ENCODE measurements around the gene TOP2A.

Gene TOP2A

DNA sequence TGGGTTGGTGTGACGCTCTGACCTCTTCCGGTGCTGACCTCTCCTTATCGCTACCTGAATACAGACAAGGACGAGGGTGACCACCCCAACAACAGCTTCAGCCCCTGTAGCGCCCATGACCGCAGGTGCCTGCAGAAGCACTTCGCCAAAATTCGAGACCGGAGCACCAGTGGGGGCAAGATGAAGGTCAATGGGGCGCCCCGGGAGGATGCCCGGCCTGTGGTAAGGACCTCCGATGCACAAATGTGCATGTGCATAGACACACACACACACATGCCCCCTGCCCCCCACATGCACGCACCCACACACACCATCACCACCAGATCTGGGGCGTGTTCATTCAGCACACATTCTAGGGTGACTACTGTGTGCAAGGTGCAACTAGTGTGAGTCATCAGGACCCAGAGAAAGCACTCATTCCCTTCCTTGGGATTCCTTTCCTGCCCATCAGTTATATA is 35.3 kb upstream of the TOP2A start:
- no peak for DNase-seq (ENCODE audit: low read depth in 2 of 2, low spot score in 1 of 2)

DNA sequence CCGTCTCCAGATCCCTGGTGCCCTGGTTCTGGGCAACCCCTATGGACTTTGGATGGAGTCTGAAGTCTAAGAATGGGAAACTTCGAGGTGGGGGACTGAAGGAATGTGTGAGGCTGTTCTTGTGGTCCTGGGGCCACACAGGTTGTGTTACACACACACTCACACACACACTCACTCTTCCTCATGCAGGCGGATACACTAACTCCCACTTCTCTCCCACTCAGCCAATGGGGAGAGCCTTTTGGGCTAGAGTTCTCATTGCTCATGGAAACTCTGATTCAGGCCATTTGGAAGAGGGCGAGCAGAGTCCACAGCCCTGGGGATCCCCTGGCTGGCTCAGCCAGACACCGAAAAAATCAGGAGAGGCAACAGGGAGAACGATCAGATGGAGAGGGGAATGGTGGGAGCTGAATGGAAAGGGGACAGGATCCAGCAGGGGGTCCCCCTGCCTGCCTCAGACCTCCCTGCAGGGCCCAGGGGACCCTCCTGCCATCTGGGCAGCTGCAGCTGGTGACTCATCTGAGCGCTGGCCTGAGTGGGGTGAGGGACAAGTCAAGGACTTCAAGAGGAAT is 34.6 kb upstream of the TOP2A start:
- no peak for DNase-seq (ENCODE audit: low read depth in 2 of 2, low spot score in 1 of 2)

DNA sequence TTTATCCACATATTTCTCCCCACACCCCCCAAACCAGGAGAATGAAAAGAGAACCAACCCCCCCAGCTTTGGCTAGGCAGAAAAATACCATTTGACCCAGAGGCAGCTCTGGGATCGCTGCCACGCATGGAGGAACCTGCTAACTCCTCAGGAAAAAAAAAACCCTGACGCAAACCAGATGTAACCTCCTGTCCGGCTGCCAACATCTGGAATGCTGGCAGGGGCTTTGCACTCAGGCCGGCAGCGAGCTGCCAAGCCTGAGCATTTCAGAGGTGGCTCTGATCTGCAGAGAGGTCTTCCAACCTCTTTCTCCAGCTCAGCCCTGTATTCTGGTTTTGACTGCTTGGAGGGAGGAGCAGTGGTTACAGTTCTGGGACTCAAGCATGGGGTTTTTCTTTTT is 33.7 kb upstream of the TOP2A start:
- DNase-seq (ENCODE audit: low read depth in 2 of 2, low spot score in 1 of 2) = no peak

DNA sequence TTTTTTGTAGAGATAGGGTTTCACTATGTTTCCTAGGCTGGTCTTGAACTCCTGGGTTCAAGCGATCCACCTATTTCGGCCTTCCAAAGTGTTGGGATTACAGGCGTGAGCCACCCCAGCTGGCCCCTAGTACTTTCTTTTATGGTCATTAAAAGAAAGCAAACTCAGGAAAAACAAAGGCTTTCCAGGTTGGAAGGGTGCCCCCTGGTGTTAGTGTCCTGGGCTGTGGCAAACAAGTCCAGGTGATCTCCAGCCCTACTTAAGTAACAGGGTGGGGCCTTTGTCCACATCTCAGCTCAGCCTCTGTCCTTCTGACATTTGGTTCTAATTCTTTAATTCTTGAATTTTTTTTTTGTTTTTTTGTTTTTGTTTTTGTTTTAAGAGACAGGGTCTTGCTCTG is 32.5 kb upstream of the TOP2A start:
- no peak for DNase-seq (ENCODE audit: low read depth in 2 of 2, low spot score in 1 of 2)

DNA sequence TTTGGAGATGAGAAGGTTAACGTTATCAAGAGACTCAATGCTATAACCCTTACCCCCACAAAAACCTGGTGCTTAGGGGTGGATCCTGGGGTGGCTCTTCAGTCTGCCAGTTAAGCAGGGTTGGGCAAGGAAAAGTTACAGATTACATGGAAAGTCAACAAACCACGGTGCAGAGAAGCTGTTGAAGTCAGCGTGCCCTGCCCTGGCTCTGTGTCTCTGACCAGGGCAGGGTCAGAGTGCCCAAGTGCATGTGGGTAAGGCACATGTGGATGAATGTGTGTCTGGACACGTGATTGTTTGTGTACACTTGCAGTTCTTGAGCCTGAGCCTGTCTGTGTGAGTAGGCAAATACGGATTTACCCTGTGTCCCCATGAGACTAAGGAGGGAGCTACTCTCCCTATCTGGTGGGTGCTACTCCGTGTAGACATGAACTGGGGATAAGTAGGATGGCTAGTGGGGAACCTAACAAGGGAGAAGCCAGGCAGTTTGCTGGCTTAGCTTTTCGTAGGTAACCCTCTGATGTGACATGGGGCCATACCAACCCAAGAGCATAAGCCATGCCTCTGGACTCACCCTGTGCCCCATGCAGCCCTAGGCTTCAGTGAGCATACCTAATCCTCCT is 31.1 kb upstream of the TOP2A start:
- no peak for DNase-seq (ENCODE audit: low read depth in 2 of 2, low spot score in 1 of 2)

DNA sequence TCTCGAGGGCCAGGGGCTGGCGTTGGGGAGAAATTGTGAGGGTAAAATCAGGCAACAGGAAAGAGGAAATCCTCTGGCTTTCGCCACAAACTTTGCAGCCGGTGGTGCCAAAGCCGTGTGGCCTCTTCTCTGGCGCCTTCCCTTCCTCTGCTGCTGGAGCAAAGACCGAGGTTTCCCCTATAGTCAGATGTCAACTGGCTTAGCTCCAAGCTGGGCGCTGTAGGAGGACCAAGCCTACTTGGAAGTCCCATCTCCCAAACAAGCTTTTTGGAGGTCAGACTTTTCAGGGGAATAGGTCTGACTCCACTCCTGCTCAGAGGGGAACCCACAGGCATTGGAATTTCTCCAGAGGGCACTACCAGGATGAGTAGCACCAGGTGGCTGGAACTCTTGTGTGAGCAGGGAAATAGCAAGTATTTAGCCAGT is 30.5 kb upstream of the TOP2A start:
- DNase-seq (ENCODE audit: low read depth in 2 of 2, low spot score in 1 of 2) = no peak

GRCh38 chr17:40447806-40448205 is 30.1 kb upstream of the TOP2A start:
- DNase-seq (ENCODE audit: low read depth in 2 of 2, low spot score in 1 of 2) = no peak

DNA sequence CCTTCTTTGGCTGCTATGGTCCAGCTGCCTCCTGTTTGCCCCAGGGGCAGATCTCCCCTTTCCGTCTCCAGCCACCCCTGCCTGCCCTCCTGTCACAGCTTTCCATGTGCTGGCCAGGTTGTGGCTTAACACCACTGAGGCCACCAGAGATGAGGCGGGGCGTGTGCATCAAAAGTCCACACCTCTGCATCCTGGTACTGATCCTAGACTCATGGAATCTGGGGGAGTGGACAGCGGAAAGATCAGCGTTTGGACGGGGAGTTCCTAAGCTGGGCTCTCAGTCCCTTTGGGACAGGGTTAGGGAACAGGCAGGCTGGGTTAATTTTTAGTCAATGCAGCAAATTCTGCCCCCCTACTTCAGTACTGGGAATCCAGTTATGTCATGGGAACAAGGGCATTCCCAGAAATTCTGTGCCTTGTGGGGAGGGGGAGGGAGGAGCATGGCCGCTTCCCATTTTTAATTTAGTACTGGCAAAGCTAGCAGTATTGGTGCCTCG is 29.5 kb upstream of the TOP2A start:
- DNase-seq (ENCODE audit: low read depth in 2 of 2, low spot score in 1 of 2) = no peak

GRCh38 chr17:40445751-40446468 is 28.2 kb upstream of the TOP2A start:
- no peak for DNase-seq (ENCODE audit: low read depth in 2 of 2, low spot score in 1 of 2)

GRCh38 chr17:40443988-40444899 is 26.5 kb upstream of the TOP2A start:
- DNase-seq (ENCODE audit: low read depth in 2 of 2, low spot score in 1 of 2) = no peak

DNA sequence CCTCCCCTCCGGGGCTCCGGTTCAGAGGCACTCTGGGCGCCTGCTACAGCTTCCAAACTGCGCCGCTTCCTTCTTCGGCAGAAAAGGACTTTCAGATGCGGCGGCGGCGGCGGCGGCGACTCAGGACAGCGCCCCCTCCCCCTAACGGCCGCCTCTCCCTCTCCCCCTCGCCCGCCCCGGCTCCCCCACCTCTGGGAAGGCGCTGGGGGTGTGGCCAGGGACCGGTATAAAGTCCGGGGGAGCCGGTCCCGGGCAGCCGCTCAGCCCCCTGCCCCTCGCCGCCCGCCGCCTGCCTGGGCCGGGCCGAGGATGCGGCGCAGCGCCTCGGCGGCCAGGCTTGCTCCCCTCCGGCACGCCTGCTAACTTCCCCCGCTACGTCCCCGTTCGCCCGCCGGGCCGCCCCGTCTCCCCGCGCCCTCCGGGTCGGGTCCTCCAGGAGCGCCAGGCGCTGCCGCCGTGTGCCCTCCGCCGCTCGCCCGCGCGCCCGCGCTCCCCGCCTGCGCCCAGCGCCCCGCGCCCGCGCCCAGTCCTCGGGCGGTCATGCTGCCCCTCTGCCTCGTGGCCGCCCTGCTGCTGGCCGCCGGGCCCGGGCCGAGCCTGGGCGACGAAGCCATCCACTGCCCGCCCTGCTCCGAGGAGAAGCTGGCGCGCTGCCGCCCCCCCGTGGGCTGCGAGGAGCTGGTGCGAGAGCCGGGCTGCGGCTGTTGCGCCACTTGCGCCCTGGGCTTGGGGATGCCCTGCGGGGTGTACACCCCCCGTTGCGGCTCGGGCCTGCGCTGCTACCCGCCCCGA is 25.7 kb upstream of the TOP2A start, which contains the start of gene IGFBP4:
Gene IGFBP4, plus strand, starts transcription at position 255 of the 792 bp plus-strand sequence. Its CDS starts 286 bp downstream, at position 541.
- DNase-seq (ENCODE audit: low read depth in 2 of 2, low spot score in 1 of 2) = peak; percentile 27 to 36

GRCh38 chr17:40442392-40443195 is 24.9 kb upstream of the TOP2A start:
- no peak for DNase-seq (ENCODE audit: low read depth in 2 of 2, low spot score in 1 of 2)

GRCh38 chr17:40440166-40440565 is 22.5 kb upstream of the TOP2A start:
- no peak for DNase-seq (ENCODE audit: low read depth in 2 of 2, low spot score in 1 of 2)

GRCh38 chr17:40437095-40437732 is 19.5 kb upstream of the TOP2A start:
- DNase-seq (ENCODE audit: low read depth in 2 of 2, low spot score in 1 of 2) = no peak

DNA sequence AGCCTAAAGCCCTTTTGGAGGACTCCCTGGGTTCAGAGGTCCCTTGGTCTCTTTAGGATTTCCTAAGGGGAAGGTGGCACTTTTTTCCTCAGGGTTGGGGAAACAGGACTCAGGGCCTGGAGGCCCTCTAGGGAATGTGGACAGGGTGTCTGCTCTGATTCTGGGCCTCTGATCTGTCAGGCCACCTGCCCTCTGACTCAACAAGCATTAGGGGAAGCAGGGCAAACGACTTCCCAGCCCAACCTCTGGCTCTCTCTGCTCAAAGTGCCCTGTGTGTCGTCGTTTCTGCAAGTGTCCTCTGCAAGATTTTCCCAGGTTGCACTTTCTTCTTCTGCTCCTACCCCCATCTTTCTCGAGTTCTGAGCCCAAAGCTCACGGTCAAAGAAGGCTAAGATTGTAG is 18.9 kb upstream of the TOP2A start:
- DNase-seq (ENCODE audit: low read depth in 2 of 2, low spot score in 1 of 2) = no peak

DNA sequence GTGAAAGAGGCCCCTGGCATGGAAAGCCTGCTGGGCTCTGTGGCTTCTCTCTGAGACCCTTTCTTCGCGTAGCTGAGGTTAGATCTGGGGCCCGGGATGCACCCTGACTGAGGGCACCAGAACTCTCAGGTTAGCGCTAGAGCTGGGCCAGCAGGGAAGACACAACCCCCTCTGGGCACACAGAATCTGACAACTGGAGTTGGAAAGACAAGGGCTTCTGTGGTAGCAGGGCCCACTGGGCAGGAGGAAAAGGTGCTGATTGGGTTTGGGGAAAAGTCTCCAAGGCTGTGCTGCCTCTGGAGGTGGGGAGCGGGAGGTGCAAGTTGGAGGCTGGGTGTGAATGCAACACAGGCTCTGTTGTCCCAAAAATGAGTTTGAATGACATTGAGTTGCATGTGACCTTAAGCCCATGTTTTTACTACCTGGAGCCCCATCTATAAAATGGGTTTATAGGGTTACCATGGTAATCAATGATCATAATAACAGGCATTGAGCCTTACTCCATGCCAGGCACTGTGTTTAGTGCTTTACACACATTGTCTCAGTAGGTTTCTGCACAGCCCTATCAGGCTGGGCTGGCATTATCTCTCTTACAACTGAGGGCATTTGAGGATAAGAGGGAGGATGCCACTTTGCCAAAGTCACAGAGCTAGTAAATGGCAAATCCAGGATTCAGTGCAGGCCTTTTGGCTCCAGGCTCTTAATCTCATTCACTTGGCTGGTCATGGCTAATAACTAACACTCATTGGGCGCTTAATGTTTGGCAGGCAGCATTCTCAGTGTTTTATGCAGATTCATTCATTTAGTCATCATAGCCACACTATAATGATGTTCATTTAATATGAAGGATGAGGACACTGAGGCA is 16.1 kb upstream of the TOP2A start:
- no peak for DNase-seq (ENCODE audit: low read depth in 2 of 2, low spot score in 1 of 2)

GRCh38 chr17:40432864-40433528 is 15.3 kb upstream of the TOP2A start:
- no peak for DNase-seq (ENCODE audit: low read depth in 2 of 2, low spot score in 1 of 2)

GRCh38 chr17:40431231-40431602 is 13.5 kb upstream of the TOP2A start:
- DNase-seq (ENCODE audit: low read depth in 2 of 2, low spot score in 1 of 2) = no peak

Data from stimulated activated CD8-positive, alpha-beta memory T cell treated with anti-CD3 and anti-CD28 coated beads, Interleukin-4, amount 100 ng/mL, for 4 hours (primary cell).